Gastrocnemius medialis (tissue), 4 donors: Measurements from ENCODE around the gene SELENOT. TPM values are rescaled to one million over a fixed set of nuclear protein-coding genes. Genes with fewer than 3 reads are reported as not detected.

Experiments used
- ATAC-seq, 2 donors: fragments of 150-250 bp; one replicate each; pipeline ENCODE4 v1.9.1; 2016
- DNase-seq, 2 donors: peaks; one replicate each; pipeline ENCODE4 v3.0.0-alpha.2; 2019
- H3K27ac ChIP-seq, 4 donors: fragments of 200-600 bp; sonication (generic); 1 replicate in 1 of 4; 2 replicates in 3 of 4; pipeline ENCODE4 v1.5.1; 2016 to 2018; ENCODE audit warnings: mild to moderate bottlenecking in 2 of 4, moderate library complexity in 1 of 4
- H3K27me3 ChIP-seq, 3 donors: fragments of 200-600 bp; sonication (generic) in 2 of 3; 1 replicate in 1 of 3; 2 replicates in 2 of 3; pipeline versions ENCODE4 v1.5.1 to v1.6.0; 2016 to 2019; ENCODE audit warnings: mild to moderate bottlenecking in 1 of 3, moderate library complexity in 1 of 3
- H3K36me3 ChIP-seq, 2 donors: fragments of 200-600 bp; sonication (generic) in 1 of 2; one replicate each; pipeline ENCODE4 v1.5.1; 2017 to 2018
- H3K4me1 ChIP-seq, 2 donors: fragments of 200-600 bp; sonication (generic) in 1 of 2; one replicate each; pipeline ENCODE4 v1.5.1; 2016 to 2017; ENCODE audit warnings: mild to moderate bottlenecking in 2 of 2
- H3K4me3 ChIP-seq, 4 donors: fragments of 200-600 bp; sonication (generic) in 3 of 4; 1 replicate in 1 of 4; 2 replicates in 3 of 4; pipeline ENCODE4 v1.5.1; 2016 to 2019; ENCODE audit warnings: mild to moderate bottlenecking in 2 of 4
- H3K9me3 ChIP-seq, 3 donors: fragments of 200-600 bp; sonication (generic) in 2 of 3; 1 replicate in 1 of 3; 2 replicates in 2 of 3; pipeline ENCODE4 v1.5.1; 2016 to 2019
- CTCF ChIP-seq, 5 experiments: fragments of 450-650 bp in 3 of 5; fragments of 200-600 bp in 2 of 5; sonication (generic) in 2 of 5; IDR thresholded peaks in 4 of 5; conservative IDR thresholded peaks in 1 of 5; 1 replicate in 4 of 5; 2 replicates in 1 of 5; pipeline ENCODE4 v1.5.1; 2016 to 2019; ENCODE audit warnings: antibody characterized with exemption in 5 of 5, mild to moderate bottlenecking in 3 of 5, moderate library complexity in 3 of 5
- POLR2A ChIP-seq, 2 donors: fragments of 450-650 bp; IDR thresholded peaks; one replicate each; pipeline ENCODE4 v1.6.1; 2017; ENCODE audit warnings: antibody characterized with exemption in 2 of 2, mild to moderate bottlenecking in 2 of 2, moderate library complexity in 2 of 2
- in situ Hi-C, 4 donors: fragments of 200-750 bp; cut with MboI; loops; one replicate each; pipeline versions ENCODE4 v1.15.0 to v1.8.0; 2017; ENCODE audit warnings: low sequenced_read_pairs in 4 of 4
- intact Hi-C: fragments of 100-400 bp; cut with DNase I; formaldehyde crosslinking; loops from one replicate; pipeline ENCODE4 v1.15.1; 2023; ENCODE audit warnings: low total_unique reads
- total RNA-seq, 4 donors: library from RNA; depleted of rRNA; stranded (reverse); fragments of >200 nt; gene quantifications; one replicate each; pipeline versions ENCODE4 v1.1.0 to v1.2.3, GENCODE V29; 2016

SELENOT gene
- total RNA-seq: 10 to 100 TPM; 69.6 to 83.1 (median 76.2) TPM

GRCh38 chr3:150603153-150603979 lies at the start of gene SELENOT:
Gene SELENOT, plus strand, starts transcription at chr3:150603321. Its CDS starts 42 bp downstream, at chr3:150603363.
- TF ChIP-seq CTCF (IDR thresholded peaks at IDR 0.05 in 4 of 5, conservative IDR thresholded peaks at IDR 0.05 in 1 of 5) (peak; percentile 27 to 58 (median 49)), POLR2A (IDR thresholded peaks at IDR 0.05) (peak; percentile 93)
- H3K27ac ChIP-seq: peak within 1 kb of the TSS; percentile 93 to 98 (median 96)
- peak within 1 kb of the TSS; percentile 75 to 95 (median 86) for H3K4me3 ChIP-seq
- no peaks in the 10 kb centered on the region for H3K36me3 ChIP-seq
- intact Hi-C loops: loop anchor here (1.0 to 5.0 kb wide), 4 partner anchors 57 to 1664 kb away; partner anchors contain the start of genes EIF2A, MBNL1, SERP1 and SIAH2
- peaks cover 41 to 50% of the 10 kb centered on the region in 2 donors for H3K4me1 ChIP-seq
- H3K9me3 ChIP-seq: no peaks in the 10 kb centered on the region
- ATAC-seq (peak; percentile 94 to 96), DNase-seq (peak; percentile 88 to 95)
- no peaks in the 10 kb centered on the region for H3K27me3 ChIP-seq
- in situ Hi-C loops: loop anchor here in 2 of 4 donors (5.0 to 10.0 kb wide), 3 partner anchors 56 to 161 kb away; partner anchors contain the start of genes EIF2A (in 2 of the 2), SERP1 (in 2 of the 2) and SIAH2 (in 1 of the 2)

- H3K36me3 ChIP-seq: peaks cover 0 to 38% of the 10 kb centered on the region in 2 donors
- TF ChIP-seq CTCF (IDR thresholded peaks at IDR 0.05 in 4 of 5, conservative IDR thresholded peaks at IDR 0.05 in 1 of 5) (no peak), POLR2A (IDR thresholded peaks at IDR 0.05) (no peak)
These were observed 47.2 kb upstream of the SELENOT start for GRCh38 chr3:150555859-150556436.

GRCh38 chr3:150556792-150557191 lies 46.3 kb upstream of the SELENOT start:
- Histone ChIP-seq H3K27ac (no peak overlapping the region), H3K9me3 (no peaks in the 10 kb centered on the region), H3K4me1 (no peaks in the 10 kb centered on the region), H3K36me3 (peaks cover 0 to 42% of the 10 kb centered on the region in 2 donors), H3K27me3 (no peaks in the 10 kb centered on the region), H3K4me3 (no peak overlapping the region)
- in situ Hi-C loops (no loop called here), intact Hi-C loops (no loop called here)
- DNase-seq (no peak), ATAC-seq (no peak)
- TF ChIP-seq CTCF (IDR thresholded peaks at IDR 0.05 in 4 of 5, conservative IDR thresholded peaks at IDR 0.05 in 1 of 5) (no peak), POLR2A (IDR thresholded peaks at IDR 0.05) (no peak)

More at GRCh38 chr3:150555859-150556436, 47.2 kb upstream of the SELENOT start:
- Histone ChIP-seq H3K27ac (no peak overlapping the region), H3K4me1 (no peaks in the 10 kb centered on the region), H3K9me3 (no peaks in the 10 kb centered on the region), H3K4me3 (no peak overlapping the region), H3K27me3 (no peaks in the 10 kb centered on the region)
- ATAC-seq: no peak
- in situ Hi-C loops: no loop called here
- no peak for DNase-seq
- intact Hi-C loops: no loop called here

GRCh38 chr3:150557725-150558124 lies 45.4 kb upstream of the SELENOT start:
- Histone ChIP-seq H3K27me3 (no peaks in the 10 kb centered on the region), H3K4me3 (no peak overlapping the region), H3K9me3 (no peaks in the 10 kb centered on the region), H3K36me3 (peaks cover 0 to 35% of the 10 kb centered on the region in 2 donors), H3K4me1 (no peaks in the 10 kb centered on the region), H3K27ac (no peak overlapping the region)
- intact Hi-C loops (no loop called here), in situ Hi-C loops (no loop called here)
- DNase-seq (no peak), ATAC-seq (no peak)
- TF ChIP-seq POLR2A (IDR thresholded peaks at IDR 0.05) (no peak), CTCF (IDR thresholded peaks at IDR 0.05 in 4 of 5, conservative IDR thresholded peaks at IDR 0.05 in 1 of 5) (no peak)
